Activated CD4-positive, alpha-beta T cell treated with anti-CD3 and anti-CD28 coated beads, Interleukin-2, amount 50 U/mL, for 24 hours (primary cell): ENCODE results near the gene SEMA3G.
A peak's percentile ranks its signal among the peaks of the same experiment; 100 is the strongest.

Experiments
- DNase-seq, 2 donors: peaks; one replicate each; pipeline ENCODE4 v3.0.0-alpha.2; 2020; ENCODE audit warnings: low read depth in 1 of 2, low spot score in 1 of 2

Gene SEMA3G

DNA sequence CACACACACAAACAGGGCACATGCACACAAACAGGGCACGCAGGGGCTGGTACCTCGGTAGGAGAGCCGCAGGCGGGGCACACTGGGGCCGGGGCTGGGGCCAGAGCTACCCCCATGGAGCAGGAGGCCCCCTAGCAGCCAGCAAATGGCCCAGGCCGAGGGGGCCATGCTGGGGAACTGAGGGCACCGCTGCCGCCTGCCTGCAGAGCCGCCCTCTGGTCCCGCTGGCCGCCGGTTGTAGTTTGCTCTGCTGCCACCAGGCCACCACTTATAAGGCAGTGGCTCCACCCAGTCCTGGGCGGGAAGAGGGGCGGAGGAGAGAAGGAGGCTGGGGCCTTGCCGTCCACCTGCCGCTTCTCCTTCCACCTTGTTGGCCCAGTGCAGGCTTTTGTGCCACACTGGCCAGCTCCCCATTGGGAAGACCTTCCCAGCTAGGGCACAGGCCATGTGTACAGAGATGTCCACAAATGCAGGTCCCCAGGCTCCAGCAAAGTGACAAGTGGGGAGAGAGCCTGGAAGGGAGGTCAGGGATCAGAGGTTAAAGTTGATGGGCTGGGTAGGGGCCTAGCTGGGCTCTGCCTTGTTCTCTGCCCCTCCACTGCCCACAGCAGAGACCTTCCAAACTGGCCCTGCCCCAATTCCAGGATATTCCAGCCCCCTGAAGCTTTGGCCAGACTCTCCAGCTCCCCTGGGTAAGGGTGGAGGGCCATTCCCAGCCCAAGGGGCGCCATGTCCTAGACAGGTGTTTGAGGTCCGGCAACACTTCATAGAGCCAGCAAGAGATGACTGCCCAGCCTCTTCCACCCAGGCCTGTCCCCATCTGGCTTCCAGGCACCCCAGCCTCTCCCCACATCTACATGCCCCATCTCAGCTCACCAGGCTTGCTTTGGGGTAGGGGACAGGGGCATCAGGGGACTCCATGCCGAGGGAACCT, at the start of gene SEMA3G:
SEMA3G (minus strand) TSS at position 244 of the 934 bp plus-strand sequence; CDS start at position 168, 76 bp downstream.
- peak; percentile 52 to 64 for DNase-seq

DNA sequence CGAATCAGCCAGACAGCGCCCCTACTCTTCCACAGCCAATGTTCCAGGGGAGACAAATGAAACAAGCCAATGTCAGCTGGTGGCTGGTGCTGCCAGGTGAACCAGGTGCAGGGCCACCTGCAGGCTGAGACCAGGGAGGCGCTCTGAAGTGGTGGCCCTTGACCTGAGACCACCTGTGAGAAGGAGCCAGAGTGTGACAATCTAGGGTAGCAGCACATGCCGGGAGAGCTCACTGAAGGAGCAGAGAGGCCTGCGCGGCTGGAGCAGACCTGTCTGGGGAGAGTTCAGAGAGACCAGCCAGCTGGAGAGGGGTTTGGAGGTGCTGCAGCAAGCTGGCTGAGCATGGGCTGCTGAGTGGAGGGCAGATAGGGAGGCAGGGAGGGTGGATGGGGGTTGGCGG, 49.5 kb upstream of the SEMA3G start:
- DNase-seq: no peak

DNA sequence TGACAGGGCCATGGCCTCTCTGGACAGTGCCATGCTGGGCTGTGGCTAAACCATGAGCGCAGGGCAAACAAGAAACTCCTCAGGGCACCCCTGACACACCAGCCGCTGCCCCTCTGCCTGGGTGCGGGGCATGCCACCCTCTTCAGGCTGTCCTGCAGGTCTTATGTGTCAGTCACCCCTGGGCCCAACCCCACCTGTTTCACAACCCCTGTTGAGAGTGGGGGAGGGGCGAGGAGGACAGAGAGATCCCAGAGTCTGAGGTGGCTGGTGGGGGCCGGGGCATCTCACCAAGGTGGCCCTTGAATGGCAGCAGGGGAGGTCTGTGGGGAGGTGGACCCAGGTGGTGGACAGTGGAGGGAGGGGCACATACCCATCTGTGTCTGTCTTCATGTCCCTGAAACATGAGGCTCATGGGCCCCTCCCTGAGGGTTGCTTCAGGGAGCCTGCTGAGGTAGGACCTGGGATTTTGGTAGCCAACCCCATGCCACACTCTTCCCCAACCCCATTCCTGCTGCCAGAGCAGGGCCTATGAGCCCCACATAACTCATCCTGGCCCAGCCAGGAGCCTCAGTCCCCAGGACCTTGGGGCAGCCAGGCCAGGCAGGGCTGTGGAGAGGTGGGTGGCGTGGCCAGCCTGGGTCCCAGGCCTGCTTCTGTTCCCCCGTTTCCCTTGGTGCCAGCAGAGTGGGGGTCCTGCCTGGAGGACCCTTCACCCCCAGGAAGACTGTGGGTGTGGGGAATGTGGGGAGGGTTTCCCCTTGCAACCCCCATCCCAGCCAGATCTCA, 48.5 kb upstream of the SEMA3G start:
- no peak for DNase-seq

DNA sequence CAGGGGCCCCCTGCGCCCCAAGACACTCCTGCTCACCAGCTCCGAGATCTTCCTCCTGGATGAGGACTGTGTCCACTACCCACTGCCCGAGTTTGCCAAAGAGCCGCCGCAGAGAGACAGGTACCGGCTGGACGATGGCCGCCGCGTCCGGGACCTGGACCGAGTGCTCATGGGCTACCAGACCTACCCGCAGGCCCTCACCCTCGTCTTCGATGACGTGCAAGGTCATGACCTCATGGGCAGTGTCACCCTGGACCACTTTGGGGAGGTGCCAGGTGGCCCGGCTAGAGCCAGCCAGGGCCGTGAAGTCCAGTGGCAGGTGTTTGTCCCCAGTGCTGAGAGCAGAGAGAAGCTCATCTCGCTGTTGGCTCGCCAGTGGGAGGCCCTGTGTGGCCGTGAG, 47.2 kb upstream of the SEMA3G start:
- no peak for DNase-seq

DNA sequence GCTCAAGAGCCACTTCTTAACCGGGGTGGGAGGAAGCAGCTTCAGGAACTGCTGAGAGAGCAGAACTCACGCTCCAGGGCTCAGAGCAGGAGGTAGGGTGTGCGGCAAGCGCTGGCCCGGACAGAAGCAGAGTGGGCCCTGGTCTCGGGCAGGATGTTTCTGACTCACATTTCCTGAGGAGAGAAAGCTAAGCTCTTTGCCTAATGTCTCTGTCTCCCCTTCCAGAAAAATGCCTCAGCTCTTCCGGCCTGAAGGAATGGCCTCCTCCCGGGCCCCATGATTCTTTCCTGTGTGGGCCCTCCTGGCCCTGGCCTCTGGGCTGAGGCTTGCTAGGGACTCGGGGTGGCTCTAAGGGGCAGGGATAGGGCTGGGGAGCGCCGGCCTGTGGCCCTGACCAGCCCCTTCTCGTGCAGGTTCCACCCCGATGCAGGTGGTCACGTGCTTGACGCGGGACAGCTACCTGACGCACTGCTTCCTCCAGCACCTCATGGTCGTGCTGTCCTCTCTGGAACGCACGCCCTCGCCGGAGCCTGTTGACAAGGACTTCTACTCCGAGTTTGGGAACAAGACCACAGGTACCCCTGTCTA, 46.1 kb upstream of the SEMA3G start:
- no peak for DNase-seq

DNA sequence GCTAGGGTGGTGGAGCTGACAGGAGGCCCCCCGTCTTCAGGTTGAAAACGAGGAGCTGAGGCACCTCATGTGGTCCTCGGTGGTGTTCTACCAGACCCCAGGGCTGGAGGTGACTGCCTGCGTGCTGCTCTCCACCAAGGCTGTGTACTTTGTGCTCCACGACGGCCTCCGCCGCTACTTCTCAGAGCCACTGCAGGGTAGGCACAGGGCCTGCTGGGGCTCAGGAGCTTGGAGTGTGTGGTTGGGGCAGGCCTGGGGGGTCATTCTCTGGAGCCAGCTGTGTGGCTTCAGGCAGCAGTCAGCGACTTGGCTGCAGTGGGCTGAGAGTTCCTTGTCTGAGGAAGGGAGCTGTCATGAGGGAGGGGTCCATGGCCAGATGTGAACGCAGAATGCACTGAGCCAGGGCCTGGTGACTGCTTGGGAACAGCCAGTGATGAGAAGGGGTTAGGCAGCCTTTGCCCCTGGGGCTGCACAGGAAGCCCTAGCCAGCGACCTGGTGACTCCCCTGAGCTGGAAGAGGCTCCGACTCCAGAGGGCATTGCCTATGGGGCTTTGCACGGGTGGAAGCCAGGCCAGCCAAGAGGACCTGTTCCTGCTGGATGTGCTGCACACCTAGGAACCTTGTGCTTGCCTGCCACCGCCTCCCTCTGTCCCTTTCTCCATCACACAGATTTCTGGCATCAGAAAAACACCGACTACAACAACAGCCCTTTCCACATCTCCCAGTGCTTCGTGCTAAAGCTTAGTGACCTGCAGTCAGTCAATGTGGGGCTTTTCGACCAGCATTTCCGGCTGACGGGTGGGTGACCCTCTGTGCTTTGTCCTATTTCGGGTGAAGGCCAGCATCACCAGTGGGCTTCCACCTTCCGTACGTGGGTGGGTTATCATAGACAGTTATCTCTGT, 45.4 kb upstream of the SEMA3G start:
- no peak for DNase-seq

DNA sequence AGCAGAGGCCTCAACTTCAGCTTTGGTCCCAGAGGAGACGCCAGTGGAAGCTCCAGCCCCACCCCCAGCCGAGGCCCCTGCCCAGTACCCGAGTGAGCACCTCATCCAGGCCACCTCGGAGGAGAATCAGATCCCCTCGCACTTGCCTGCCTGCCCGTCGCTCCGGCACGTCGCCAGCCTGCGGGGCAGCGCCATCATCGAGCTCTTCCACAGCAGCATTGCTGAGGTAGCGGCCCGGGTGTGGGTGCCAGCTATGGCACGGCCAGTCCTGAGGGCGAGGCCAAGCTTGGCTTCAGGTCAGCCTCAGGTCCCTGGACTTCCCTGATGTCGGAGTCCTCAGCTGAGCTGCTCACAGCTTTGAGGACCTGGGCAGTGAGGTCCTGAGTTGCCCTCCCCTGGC, 44.5 kb upstream of the SEMA3G start:
- no peak for DNase-seq

DNA sequence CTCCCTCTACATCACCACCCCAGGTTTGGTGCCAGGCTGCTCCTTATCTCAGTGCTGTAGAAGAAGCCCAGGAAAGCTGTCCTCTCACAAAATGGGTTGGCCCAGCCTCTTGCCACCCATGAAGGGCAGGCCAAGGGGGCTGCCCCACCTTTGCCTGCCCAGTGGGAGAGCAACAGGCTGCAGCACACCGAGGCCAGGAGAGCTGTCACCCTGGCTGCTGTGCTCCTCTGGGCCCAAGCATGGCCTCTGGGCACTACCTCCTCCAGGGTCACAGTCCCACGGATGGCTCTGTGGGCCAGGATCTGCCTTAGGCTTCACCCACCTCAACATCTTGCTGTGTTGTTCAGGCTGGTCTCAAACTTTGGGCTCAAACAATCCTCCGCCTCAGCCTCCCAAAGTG, 43.8 kb upstream of the SEMA3G start:
- DNase-seq: no peak

DNA sequence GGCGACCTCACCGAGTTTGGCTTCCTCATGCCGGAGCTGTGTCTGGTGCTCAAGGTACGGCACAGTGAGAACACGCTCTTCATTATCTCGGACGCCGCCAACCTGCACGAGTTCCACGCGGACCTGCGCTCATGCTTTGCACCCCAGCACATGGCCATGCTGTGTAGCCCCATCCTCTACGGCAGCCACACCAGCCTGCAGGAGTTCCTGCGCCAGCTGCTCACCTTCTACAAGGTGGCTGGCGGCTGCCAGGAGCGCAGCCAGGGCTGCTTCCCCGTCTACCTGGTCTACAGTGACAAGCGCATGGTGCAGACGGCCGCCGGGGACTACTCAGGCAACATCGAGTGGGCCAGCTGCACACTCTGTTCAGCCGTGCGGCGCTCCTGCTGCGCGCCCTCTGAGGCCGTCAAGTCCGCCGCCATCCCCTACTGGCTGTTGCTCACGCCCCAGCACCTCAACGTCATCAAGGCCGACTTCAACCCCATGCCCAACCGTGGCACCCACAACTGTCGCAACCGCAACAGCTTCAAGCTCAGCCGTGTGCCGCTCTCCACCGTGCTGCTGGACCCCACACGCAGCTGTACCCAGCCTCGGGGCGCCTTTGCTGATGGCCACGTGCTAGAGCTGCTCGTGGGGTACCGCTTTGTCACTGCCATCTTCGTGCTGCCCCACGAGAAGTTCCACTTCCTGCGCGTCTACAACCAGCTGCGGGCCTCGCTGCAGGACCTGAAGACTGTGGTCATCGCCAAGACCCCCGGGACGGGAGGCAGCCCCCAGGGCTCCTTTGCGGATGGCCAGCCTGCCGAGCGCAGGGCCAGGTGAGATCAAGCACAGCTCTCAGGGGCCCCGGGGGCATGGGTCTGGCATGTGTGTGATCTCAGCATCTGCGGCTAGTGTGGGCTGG, 43.1 kb upstream of the SEMA3G start:
- no peak for DNase-seq

DNA sequence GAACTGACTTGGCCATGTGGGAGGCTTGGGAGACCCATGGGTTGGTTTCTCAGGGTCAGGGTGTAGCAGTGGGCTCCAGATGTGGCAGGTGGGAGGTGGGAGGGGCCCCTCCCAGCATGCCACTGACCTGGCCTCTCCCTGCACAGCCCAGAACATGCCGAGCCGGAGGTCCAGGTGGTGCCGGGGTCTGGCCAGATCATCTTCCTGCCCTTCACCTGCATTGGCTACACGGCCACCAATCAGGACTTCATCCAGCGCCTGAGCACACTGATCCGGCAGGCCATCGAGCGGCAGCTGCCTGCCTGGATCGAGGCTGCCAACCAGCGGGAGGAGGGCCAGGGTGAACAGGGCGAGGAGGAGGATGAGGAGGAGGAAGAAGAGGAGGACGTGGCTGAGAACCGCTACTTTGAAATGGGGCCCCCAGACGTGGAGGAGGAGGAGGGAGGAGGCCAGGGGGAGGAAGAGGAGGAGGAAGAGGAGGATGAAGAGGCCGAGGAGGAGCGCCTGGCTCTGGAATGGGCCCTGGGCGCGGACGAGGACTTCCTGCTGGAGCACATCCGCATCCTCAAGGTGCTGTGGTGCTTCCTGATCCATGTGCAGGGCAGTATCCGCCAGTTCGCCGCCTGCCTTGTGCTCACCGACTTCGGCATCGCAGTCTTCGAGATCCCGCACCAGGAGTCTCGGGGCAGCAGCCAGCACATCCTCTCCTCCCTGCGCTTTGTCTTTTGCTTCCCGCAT, 42.3 kb upstream of the SEMA3G start:
- DNase-seq: no peak

DNA sequence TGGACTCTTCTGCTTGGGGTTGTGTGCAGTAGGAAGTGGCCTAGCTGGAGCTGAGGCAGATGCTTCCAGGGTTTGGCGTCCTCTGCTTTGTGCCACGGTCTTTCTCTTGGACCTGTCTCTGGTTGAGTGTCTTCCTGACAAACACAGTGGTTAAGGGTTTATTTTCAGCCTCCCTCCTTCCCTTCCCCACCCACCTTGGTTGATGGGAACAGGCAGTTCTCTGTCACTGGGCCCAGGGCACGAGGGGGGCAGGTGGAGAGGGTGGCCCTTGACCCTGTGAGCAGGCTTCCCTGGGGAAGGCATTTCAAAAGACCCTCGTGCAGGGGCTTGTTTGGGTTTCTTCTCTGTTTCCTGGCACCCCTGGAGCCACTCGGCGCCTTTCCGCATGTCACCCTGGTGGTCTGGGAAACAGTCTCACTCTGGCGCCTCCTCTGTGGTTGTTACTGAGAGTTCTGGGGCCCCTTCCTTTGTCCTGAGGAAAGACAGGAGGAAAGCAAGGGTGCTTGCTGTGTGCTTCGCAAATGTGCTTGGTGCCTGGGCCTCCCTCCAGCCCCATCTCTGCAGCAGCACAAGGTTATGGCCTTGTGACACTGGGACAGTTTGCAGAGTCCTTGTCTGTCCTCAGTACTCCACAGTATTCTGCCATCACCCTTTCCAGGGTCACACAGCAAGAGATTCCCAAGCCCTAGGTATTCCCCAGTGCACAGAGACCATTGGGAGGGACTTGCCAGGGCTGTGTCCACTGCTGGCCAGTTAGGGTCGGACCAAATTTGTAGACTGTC, 40.0 kb upstream of the SEMA3G start:
- no peak for DNase-seq

DNA sequence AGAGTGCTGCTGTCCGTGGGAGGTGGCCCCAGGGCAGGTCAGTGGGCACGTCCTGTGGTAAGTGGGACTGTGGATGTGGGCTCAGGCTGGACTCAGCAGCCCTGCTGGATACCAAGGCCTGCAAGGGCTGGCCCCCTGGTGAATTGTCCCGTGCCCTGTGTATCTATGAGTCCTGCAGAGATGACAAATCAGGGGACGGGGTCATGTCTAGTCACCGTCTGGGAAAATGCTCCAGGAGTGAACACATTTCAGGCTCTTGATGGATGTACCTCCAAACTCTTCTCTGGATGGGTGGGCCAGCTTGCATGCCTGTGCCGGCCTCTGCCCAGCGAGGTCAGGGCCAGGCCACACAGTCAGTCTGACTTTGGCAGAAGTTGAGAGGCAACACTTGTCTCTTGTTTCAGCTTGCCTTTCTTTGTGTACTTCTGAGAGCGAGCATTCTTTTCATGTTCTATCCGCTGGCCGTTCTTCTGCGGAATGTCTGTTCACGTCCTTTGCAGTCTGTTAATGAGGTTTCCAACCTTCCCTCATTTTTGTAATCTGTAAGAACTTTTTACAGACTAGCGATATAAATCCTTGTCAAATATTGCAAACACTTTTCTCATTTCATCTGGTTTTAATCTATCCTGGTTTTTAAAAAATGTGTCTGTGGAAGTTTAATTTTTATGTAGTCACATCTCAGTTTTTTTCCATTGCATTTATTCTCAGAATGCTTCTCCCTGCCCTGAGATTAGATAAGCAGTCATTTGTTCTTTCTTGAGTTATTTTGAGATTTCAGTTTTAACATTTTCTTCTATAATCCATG, 38.9 kb upstream of the SEMA3G start:
- no peak for DNase-seq

DNA sequence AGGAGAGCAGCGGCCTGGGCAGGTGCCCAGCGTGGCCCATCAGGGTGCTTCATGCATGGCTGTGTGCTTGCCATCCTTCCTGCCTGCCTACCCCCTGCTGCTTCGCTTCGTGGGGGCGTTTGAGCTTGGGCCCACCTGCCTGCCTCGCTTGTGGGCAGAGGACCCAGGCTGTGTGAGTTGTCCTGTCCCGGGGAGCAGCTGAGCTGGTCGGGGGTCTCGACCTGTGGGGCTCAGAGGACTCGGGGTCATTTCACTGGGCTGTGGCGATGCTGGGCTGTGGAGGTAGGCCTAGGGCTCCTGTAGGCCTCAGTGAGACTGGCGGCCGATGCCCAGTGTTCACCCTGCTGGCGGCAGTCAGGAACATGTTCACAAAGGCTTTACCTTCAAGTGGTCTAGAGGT, 38.2 kb upstream of the SEMA3G start:
- no peak for DNase-seq

DNA sequence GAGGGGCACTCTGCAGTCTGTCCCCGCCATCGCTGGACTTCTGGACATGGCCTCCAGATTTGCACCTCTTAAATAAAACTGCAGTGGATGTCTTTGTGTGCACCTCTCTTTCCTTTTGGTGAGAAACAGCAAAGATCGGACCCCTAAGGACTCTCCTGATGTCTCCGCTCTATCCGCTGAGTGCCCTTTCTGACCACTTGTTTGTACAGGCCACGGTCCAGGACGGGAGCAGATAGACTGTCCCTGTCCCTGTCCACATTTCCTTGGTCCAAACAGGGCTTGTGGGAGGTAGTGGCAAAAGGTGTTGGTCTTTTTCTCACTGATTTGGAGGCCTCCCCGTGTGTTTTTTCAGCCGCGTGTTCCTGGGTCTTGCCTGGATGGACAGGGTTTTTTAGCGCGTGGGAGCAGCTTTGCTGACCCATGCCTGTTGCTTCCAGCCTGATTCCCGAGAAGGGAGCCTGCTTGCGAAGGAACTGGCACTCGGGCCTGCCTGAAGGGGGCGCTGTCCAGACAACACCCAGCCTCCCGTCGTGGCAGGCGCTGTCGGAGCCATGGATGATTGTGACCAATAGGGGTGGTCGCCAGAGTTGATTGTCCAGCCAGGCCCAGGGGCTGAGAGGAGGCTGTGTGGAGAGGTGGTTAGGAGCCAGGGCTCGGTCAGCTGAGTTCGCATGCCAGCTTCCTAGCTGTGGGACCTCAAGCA, 37.1 kb upstream of the SEMA3G start:
- no peak for DNase-seq

DNA sequence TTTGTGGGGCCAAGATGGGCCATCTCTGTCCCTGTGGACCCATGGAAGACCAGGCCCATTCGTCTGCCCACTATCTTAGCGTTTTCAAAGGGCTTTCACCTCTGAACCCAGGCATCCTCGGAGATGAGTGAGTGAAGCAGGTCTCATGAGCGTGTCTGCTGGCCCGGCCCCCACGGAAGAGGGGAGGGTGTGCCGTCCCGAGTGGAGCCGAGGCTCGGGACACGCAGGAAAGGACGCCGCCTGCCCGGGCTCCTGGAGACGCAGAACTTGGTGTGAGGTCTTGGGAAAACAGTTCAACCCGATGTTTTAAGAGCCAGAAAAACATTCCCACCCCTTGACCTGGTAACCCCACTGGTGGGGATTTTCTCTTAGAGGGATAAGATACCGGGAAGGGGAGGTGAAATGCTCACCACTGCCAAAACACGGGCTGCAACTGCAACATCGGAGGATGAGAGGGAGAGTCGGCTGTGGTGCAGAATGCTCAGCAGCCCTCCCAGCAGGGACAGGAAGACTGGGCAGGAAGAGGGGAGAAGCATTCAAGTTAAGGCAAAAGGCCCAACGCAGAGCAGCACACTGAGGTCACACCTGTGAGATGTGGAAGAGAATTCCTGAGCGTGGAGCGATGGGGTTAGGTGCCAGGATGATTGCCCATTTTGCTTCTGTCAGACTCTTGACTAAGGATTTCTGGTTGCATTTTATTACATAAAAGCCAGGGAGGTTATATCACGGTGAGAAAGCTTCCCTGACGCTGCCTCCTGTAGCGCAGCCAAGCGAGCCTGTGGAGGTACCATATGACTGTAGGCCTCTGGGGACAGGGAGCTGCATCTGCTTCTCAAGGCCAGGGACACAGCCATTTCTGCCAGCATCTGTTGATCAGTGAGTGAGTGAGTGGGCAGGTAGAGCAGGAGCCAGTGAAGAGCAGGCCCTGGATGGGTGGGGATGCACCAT, 36.1 kb upstream of the SEMA3G start:
- no peak for DNase-seq
